Measurements from ENCODE around the gene HTRA3.

HTRA3 gene

GRCh38 chr4:8269535-8270417 lies at the start of gene HTRA3:
Gene HTRA3, plus strand, starts transcription at chr4:8269754. Its CDS starts 215 bp downstream, at chr4:8269969.
- no peaks in the 10 kb centered on the region for H3K36me3 ChIP-seq
- DNase-seq = no peak
- H3K27ac ChIP-seq = no peak within 1 kb of the TSS
- H3K9me3 ChIP-seq (ENCODE audit: severe bottlenecking) = no peaks in the 10 kb centered on the region
- H3K4me3 ChIP-seq (ENCODE audit: low read depth, low read length) = no peak within 1 kb of the TSS
- H3K27me3 ChIP-seq (ENCODE audit: insufficient read depth, low read depth, severe bottlenecking) = no peaks in the 10 kb centered on the region
- TF ChIP-seq CTCF (IDR thresholded peaks at IDR 0.05; ENCODE audit: low read depth, low read length) = no peak

DNA sequence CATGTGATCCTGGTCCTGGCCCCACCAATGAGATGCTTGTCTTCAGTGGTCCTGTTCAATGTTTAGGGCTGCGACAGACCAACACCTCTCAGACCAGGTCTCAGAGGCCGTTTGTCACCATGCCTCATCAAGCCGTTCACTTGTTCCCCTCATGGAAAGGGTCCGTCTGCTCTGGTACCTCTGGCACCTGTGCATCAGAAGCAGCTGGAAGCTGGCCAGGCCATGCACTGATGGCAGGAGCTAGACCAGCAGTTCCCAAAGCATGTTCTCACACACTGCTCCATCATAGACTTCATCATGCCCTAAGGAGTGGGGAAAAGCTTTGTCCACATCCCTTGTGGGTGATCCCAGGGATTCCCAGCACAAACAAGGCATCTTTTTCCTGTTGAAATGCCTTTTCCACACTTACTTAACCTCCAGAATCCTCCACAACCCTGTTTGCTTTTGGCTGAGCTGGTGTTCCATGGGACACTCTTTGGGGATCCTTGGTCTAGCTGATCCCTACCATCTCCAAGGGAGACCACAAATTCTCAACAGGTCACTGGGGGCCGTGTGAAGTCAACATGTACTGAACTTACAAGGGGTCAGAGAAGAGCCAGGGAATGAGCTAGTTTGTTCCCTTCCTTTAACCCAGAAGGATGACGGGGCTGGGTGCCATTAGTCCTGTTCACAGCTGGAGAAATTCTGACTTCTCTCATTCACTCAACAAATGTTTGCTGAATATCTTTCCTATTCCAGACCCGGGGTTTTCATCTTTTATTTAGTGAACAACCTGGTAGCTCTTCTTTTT lies 48.7 kb upstream of the HTRA3 start:
- no peaks in the 10 kb centered on the region for H3K9me3 ChIP-seq (ENCODE audit: severe bottlenecking)

DNA sequence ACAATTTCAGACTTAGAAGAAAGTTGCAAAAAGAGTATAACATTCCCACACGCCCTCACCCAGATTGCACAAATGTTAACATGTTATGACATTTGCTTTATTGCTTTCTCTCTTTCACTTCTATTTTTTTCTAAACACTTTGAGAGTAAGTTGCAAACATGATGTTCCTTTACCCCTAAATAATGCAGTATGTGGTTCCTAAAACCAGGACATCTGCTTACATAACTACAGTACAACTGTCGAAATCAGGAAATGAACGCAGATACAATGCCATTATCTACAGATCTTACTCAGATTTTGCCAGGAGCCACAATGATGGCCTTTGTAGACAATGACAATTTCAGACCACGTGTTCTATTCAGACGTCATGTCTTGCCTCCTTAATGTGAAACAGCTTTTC lies 48.1 kb upstream of the HTRA3 start:
- no peak overlapping the region for H3K27ac ChIP-seq
- TF ChIP-seq CTCF (IDR thresholded peaks at IDR 0.05; ENCODE audit: low read depth, low read length) = no peak
- no peaks in the 10 kb centered on the region for H3K9me3 ChIP-seq (ENCODE audit: severe bottlenecking)
- no peak overlapping the region for H3K4me3 ChIP-seq (ENCODE audit: low read depth, low read length)
- H3K36me3 ChIP-seq = peaks cover 5% of the 10 kb centered on the region
- no peaks in the 10 kb centered on the region for H3K27me3 ChIP-seq (ENCODE audit: insufficient read depth, low read depth, severe bottlenecking)
- no peak for DNase-seq

More for the DNA sequence above, 48.7 kb upstream of the HTRA3 start:
- no peak for TF ChIP-seq CTCF (IDR thresholded peaks at IDR 0.05; ENCODE audit: low read depth, low read length)
- Histone ChIP-seq H3K27me3 (ENCODE audit: insufficient read depth, low read depth, severe bottlenecking) (no peaks in the 10 kb centered on the region), H3K27ac (no peak overlapping the region), H3K4me3 (ENCODE audit: low read depth, low read length) (no peak overlapping the region), H3K36me3 (peaks cover 5% of the 10 kb centered on the region)
- DNase-seq = no peak

GRCh38 chr4:8221985-8222384 lies 47.6 kb upstream of the HTRA3 start:
- Histone ChIP-seq H3K27me3 (ENCODE audit: insufficient read depth, low read depth, severe bottlenecking) (no peaks in the 10 kb centered on the region), H3K36me3 (peaks cover 5% of the 10 kb centered on the region), H3K27ac (no peak overlapping the region), H3K4me3 (ENCODE audit: low read depth, low read length) (no peak overlapping the region), H3K9me3 (ENCODE audit: severe bottlenecking) (no peaks in the 10 kb centered on the region)
- no peak for DNase-seq
- no peak for TF ChIP-seq CTCF (IDR thresholded peaks at IDR 0.05; ENCODE audit: low read depth, low read length)

DNA sequence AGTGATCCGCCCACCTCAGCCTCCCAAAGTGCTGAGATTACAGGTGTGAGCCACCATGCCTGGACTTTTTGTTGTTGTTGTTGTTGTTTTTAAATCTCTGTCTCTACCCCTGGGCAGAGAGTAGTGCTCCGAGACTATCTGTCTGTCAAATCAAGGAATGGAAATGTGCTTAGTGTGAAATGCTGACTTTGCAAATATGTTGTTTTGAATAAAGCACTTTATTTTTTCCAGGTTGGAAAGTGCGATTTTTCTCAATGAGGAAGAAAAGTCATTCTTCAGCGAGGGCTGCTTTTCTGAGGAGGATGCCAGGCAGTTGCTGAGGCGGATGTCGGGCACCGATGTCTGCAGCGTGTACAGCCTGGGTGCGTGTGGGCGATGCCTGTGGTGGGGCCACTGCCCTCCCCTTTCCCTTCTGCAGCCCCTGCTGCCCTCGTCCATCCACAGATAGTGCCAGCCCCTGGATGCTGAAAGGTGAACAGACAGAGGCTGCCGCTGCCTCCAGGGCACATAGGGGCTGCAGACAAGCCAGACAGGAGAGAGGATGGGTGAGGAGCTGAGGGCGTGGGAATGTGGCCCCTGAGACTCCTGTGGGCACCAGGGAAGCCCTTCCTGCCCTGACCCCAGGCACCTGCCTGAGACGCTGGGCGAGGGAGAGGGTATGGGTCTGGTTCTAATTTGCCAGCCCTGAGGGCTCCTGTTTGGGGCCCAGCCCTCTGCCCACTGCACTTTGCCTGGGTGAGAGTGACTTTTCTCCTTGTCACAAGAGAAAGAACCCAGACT lies 46.8 kb upstream of the HTRA3 start:
- no peak for DNase-seq
- TF ChIP-seq CTCF (IDR thresholded peaks at IDR 0.05; ENCODE audit: low read depth, low read length) = no peak
- Histone ChIP-seq H3K4me3 (ENCODE audit: low read depth, low read length) (no peak overlapping the region), H3K9me3 (ENCODE audit: severe bottlenecking) (no peaks in the 10 kb centered on the region), H3K27me3 (ENCODE audit: insufficient read depth, low read depth, severe bottlenecking) (no peaks in the 10 kb centered on the region), H3K36me3 (peaks cover 5% of the 10 kb centered on the region), H3K27ac (no peak overlapping the region)
